HG03103 (cell line): Measurements from ENCODE around the gene BAIAP2.
"Not testable (repeated sequence)": the region's sequence is repeated elsewhere in the genome, so short reads cannot be mapped to it uniquely, and the experiment has no call there.

Experiments
- ATAC-seq: cut with Tn5 transposase; IDR thresholded peaks from one replicate; pipeline ENCODE4 v1.9.1; 2021; ENCODE audit warnings: low read depth; ENCODE audit not compliant: unreplicated experiment

Gene BAIAP2

DNA sequence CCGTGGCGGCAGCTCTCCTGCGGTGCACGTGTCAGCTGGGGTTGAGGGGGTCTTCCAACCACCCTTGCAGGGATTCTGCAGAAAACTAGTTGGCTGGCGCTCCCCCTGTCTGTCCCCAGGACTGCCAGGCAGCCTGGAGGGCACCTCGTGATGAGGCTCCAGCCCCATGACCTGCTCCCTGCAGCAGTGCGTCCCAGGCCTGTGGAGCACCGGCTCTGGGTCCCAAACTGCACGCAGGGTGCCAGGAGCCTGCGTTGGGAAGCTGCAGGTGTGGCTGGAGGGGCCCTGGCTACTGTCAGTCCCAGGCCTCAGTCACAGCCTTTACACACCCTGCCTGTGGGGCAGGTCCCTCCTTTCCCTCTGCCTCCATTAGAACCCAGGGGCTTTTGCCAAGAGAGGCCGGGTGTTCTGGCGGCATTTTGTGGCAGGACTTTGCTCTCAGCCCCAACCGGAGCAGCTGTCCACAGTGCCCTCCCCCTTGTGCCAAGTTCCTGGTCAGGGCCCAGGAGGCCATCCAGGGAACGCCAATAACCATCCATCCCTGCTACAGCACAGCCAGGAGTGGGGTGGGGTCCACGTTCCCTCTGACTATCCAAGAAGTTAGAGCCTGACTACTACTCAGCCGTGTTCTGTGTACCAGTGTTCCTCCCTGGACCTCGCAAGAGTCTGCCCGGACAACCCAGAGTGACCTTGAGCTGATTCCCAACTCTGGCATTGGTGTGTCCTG lies 34.2 kb upstream of the BAIAP2 start:
- ATAC-seq: no peak

DNA sequence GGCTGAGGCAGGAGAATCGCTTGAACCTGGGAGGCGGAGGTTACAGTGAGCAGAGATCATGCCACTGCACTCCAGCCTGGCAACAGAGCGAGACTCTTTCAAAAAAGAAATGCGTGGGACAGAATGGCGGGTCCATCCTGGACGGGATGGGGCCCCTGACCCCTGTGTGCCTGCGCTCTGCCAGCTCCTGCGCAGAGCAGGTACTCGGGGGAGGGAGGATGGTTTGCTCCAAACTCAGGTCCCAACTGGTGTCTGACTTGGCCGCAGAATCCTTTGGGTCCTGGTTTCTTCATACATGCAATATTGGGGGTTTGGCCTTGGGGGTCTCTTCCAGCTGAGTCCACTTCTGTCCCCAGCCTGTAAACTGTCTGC lies 33.0 kb upstream of the BAIAP2 start:
- no peak for ATAC-seq

DNA sequence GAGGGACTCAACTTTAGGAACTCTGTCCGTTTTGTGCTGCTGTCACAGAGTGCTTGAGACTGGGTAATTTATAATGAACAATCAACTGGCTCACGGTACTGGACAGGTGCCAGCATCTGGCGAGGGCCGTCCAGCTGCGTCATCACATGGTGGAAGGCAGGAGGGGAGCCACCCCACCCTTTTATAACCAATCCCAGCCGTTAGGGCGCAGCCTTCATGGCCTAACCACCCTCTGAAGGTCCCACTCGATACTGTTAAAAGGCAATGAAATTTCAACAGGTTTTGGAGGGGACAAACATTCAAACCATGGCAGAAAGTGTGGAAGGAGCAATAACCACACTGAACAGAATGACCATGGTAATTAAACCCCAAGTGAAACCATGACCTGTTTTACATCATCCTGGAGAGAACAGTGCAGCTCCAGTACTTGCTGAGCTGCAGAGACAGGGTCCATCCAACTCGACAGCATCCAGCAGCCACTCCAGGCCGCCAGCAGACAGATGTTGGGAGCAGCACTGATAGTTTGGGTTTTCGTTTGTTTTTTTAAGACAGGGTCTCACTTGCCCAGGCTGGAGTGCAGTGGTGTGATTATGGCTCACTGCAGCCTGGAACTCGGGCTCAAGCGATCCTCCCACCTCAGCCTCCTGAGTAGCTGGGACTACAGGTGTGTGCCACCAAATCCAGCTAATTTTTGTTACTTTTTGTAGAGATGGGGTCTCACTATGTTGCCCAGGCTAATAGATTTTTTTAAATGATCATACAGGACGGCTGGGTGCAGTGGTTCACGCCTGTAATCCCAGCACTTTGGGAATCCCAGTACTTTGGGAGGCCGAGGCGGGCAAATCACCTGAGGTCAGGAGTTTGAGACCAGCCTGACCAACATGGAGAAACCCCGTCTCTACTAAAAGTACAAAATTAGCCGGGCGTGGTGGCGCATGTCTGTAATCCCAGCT lies 32.3 kb upstream of the BAIAP2 start:
- ATAC-seq: no peak

DNA sequence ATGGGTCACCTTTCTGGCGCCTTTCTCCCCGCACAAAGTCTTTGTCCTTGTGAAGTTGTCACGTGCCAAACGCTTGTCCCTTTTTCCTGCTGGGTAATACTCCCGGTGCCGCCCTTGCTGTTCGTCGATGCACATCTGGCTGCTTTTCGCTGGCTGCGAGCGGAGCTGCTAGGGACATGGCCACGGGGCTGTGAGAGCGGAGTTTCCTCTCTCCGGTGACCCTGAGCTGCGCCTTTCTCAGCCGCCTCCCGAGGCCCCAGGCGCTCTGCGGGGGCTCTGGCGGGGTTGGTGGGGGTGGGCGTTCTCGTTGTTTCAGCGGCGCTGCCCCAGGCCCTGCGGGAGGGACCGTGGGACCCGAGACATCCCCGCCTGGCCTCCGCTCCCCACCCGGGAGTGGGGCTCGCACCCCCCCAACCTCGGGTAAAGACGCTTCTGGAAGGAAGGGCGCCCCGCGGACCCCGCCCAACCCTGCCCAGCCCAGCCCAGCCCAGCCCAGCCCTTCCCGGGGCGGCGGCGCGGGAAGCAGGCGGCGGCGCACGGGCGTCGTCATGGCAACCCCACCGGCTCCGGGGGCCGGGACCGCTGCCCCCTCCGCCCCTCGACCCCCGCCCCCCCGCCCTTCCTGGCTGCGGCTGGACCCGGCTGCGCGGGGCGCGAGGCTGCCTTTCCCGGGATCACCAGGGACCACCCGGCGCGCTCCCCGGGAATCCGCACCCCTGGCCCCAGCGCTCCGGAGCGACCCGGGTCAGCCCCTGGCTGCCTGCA lies 31.1 kb upstream of the BAIAP2 start:
- ATAC-seq: no peak

DNA sequence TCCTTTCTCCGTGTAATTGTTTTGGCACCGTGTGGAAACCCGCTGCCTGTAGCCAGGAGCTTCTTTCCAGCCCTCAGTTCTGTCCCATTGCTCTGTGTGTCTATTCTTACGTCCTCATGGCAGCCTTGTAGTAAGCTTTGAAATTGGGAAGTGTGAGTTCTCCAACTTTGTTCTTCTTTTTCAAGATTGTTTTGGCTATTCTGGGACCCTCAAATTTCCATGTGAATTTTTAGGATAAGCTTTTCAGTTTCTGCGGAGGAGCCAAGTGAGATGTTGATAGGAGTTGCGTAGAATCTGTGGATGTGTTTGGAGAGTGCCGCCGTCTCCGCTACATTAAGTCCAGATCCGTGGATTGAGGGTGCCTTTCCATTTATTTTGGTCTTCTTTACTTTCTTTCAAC lies 28.1 kb upstream of the BAIAP2 start:
- no peak for ATAC-seq

DNA sequence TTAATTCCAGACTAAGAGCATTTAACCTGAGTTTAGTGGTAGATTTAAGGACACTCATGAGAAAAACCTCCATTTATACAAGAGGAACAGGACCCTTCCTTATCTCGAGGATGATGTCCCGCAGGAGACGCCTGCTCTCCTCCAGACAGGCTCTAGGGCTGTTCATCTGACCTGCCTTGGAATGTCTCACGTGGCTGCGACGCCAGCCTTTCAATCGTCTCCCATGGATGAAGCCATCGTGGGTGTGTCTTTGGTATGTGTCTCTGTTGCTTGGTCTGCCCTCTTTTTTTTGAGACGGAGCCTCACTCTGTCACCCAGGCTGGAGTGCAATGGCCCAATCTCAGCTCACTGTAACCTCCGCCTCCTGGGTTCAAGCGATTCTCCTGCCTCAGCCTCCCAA lies 26.8 kb upstream of the BAIAP2 start:
- ATAC-seq: no peak

DNA sequence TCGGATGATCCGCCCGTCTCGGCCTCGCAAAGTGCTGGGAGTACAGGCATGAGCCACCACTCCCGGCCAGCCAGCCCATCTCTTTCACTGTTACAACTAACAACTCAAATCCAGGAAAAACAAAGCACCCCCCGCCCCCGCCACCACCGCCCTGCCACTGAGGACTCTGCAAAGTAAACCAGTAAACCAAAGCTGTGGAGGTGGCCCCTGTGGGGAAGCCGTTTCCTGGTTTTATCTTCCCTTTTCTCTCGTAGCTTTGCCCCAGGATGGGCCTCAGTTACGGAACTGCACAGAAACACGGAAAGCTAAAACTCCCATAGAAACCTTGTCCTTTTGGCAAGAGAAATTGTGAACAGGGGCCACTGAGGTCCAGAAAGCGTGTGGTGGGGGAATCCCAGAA lies 25.8 kb upstream of the BAIAP2 start:
- ATAC-seq: no peak

DNA sequence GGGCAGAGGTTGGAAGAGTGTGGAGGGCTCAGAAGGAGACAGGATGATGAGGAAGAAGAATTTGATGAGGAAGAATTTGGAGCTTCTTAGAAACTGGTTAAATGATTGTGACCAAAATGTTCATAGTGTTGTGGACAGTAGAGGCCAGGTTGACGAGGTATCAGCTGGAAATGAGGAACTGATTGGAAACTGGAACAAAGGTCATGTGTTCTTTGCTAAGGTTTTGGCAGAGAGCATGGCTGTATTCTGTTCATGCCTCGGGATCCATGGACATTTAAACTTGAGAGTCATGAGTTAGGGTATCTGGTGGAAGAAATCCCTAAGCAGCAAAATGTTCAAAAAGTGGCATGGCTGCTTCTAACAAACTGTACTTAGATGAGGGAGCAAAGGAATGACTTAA lies 24.0 kb upstream of the BAIAP2 start:
- no peak for ATAC-seq

DNA sequence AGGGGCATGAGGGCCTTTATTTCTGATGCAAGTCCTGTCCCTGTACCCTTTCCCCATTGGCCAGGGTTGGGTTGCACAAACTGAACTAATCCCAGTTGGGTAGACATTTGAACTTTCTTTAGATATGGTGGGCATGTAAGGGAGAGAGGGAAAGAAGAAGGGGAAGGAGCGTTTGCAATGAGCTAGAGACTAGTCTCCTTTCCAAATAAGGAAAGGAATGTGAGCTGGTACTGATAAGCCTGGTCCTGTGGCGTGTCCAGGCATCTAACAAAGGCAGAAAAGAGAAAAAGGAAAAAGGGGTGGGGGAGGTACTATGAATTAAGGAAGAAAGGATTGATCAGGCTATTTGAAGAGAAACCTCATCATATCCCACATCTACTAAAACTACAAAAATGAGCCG lies 23.0 kb upstream of the BAIAP2 start:
- no peak for ATAC-seq

DNA sequence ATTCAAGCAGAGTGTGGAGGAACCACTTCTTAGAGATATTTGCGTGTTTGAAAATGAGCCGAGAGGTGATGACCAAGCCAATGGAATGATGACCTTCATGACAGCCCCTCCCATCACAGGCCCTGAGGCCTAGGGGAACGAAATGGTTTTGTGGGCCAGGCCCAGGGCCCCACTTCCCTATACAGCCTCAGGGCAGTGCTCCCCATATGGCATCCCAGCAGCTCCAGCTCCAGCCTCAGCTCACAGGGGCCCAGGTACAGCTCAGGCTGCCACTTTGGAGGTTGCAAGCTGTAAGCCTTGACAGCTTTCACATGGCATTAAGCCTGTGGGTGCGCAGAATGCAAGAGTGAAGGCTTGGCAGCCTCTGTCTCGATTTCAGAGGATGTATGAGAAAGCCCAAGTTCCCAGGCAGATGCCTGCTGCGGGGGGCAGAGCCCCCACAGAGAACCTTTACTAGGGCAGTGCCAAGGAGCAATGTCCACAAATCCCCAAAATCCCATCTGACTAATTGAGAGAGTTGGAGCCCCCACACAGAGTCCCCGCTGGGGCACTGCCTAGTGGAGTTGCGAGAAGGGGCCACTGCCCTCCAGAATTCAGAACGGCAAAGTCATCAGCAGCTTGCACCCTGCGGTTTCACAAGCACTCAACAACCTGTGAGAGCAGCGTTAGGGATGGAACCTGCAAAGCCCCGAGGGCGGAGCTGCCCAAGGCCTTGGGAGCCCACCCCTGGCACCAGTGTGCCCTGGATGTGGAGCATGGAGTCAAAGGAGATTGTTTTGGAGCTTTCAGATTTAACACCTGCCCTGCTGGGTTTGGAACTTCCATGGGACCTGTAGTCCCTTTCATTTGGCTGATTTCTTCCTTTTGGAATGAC lies 22.1 kb upstream of the BAIAP2 start:
- ATAC-seq: no peak

DNA sequence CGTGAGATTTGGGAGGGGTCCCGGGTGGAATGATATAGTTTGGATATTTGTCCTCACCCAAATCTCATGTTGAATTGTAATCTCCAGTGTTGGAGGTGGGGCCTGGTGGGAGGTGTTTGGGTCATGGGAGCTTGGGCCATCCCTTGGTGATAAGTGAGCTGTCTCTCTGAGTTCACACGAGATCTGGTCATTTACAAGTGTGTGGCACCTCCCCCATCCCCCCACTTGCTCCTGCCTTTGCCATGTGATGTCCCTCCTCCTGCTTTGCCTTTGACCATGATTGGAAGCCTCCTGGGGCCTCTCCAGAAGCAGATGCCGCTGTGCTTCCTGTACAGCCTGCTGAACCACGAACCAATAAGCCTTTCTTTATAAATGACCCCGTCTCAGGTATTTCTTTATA lies 21.3 kb upstream of the BAIAP2 start:
- no peak for ATAC-seq

DNA sequence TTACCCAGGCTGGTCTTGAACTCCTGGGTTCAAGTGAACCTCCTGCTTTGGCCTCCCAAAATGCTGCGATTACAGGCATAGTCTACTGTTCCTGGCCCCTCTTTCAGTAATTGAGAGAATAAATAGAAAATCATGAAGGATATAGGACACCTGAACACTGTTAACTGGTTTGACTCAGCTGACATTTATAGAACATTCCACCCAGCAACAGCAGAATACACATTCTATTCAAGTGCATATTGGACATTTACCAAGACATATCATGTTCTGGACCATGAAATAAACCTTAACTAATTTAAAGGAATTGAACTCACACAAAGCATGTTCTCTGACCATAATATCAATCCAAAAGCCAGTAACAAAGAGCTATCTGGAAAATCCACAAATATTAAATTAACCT lies 19.8 kb upstream of the BAIAP2 start:
- ATAC-seq: no peak

DNA sequence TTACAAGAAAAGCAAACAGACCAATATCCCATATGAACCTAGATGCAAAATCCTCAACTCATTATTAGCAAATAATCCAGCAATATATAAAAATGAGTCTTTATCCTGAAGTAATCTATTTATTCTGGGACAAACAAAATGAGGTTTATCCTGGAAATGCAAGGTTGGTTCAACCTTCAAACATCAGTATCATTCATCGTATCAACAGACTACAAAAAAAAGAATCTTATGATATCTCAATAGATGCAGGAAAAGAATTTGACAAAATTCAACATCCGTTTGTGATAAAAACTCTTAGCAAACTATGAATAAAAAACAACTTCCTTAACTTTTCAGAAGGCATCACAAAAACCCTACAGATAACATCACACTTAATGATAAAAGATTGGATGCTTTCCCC lies 18.4 kb upstream of the BAIAP2 start:
- ATAC-seq: no peak

DNA sequence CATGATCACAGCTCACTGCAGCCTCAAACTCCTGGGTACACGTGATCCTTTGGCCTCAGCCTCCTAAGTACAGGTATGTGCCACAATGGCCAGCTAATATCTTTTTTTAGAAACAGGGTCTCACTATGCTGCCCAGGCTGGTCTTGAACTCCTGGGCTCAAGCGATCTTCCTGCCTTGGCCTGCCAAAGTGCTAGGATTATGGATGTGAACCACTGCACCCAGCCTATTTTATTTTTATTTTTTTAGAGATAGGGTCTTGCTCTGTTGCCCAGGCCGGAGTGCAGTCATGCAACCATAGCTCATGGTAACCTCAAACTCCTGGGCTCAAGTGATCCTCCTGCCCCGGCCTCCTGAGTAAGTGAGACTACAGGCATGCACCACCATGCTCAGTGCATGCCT lies 17.6 kb upstream of the BAIAP2 start:
- not testable (repeated sequence) for ATAC-seq

DNA sequence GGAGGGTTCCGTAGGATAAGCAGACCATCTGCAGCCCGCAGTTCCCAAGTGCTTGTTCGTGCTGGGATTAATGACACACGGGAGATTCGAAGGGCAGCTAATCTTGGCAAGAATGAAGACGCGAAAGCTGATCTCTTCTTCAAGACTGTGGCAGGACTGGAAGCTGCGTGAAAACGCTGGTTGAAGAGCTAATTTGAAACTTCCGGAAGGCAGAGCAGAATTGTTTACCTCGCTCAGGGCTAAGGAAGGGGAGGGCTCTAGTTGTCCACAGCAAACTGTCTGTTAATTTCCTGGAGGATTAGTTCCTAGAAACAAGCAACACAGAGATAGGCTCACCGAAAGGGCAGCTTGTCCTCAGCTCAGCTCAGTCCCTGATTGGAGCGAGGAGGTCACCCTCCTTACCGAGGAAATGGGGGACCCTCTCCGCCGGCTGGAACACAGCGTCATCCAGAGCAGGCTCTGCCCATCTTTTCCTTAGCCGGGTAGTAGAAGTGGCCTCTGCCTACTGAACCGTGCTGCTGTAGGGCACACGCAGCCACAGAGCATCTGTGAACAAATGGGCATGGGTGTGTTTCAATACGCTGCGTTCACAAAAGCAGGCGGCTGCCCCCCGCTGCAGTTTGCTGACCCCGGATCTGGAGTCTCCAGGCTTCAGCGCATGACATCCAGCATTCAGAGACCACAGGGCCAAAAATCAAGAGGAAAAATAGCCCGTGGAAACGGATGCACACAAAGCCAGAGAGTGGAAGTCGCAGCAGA lies 16.7 kb upstream of the BAIAP2 start:
- ATAC-seq: no peak

DNA sequence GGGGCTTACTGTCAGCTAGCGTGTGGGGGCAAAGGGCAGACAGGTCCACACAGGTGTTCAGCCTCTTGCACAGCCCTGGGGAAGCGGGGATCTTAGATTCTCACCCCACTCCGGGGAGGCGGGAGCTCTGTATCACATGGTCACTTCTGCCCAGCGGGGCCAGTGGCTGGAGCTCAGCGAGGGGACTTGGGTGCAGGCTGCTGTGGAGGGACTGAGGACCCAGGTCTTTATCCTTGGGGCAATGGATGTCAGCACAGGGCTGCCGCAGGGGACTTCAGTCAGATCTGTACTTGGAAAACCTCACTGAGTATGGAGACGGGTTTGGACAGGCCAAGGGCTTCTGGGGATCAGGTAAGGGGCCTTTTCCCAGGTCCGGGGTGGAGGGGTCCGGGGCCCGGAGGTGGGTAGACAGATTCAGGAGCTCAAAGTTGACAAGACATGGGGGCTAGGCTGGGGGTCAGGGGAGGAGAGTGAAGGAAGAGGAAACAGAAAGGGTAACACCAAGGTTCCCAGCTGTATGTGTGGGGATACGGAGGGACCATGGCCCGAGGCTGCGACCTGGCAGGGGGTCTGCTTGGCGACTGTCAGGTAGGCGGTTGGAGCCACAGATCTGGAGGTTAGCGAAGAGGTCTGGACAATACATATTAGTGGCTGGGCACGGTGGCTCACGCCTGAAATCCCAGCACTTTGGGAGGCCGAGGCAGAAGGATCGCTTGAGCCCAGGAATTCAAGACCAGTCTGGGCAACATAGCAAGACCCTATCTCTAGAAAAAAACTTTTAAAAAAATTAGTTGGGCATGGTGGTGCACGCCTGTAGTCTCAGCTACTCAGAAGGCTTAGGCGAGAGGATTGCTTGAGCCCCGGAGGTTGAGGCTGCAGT lies 15.1 kb upstream of the BAIAP2 start:
- no peak for ATAC-seq

DNA sequence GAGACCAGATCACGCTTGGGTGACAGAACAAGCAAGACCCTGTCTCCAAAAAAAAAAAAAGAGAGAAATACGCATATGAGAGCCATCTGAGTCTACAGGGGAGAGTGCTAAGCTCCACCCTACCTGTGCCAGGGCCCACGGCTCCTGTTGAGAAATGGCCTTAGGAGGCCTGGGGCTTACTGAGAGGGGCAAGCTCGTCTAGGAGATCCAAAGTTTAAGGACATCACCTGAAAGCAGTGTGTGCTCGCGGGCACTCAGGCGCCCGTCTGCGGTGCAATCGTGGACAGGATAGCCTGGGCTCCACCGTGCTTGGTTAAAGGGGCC lies 14.5 kb upstream of the BAIAP2 start:
- ATAC-seq: no peak

DNA sequence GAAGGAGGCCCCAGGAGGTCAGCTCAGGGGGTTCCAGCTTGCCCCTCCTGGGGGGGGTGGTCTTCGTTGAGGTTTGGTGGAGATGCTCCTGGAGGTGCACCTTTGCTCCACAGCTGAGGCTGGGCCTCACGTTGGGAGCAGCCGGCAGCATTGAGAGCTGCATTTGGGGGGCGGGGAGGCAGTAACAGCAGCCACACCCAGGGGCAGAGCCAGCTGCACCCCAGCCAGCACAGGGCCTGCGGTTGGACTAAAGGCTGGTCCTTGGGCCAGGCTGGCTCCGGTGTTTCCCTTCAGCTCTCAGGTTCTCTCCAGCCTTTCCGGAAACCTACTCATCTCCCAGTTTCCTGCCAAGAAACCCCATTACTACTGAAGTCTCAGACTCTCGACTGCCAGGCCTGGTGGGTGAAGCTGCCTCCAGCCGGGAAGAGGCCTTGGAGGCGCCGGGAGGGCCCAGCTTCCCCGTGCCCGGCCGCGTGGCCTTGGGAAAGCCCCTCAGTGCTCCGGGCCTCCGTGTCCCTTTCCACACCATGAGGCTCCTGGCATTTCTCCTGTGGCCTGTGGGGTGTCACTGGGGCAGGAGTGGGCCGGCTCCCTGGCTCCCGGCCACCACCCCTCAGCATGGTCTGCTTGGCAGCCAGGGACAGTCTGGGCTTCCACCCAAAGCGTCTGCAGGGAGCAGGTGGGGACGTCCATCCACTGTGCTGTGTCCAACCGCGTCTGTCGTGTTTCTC lies 14.0 kb upstream of the BAIAP2 start:
- ATAC-seq: no peak
